GM12878 (cell line): ENCODE data around the gene FLRT1. TPM values are rescaled to one million over a fixed set of nuclear protein-coding genes. Genes with fewer than 3 reads are reported as not detected.

Experiments
- ETV6 ChIP-seq, 2 experiments: fragments of 450-650 bp in 1 of 2; IDR thresholded peaks in 1 of 2; conservative IDR thresholded peaks in 1 of 2; 2 replicates each; pipeline ENCODE4 v1.6.1; 2014; ENCODE audit warnings: antibody characterized with exemption in 1 of 2, borderline replicate concordance in 1 of 2, low read depth in 1 of 2, mild to moderate bottlenecking in 1 of 2, moderate library complexity in 1 of 2
- MTA3 ChIP-seq: IDR thresholded peaks from 2 replicates; pipeline ENCODE4 v1.6.1; 2012; ENCODE audit warnings: low read length, inconsistent platforms, borderline replicate concordance
- polyA plus RNA-seq, 11 experiments: library from polyadenylated mRNA; depleted of rRNA in 4 of 11; unstranded in 6 of 11; stranded (reverse) in 5 of 11; fragments of >200 nt; fragmentation: Nextera tagmentation in 4 of 11; fragmentation: Illumina TruSeq in 1 of 11; extraction: Ambion mirVana in 4 of 11; extraction: Trizol in 1 of 11; gene quantifications; 1 replicate in 1 of 11; 2 replicates in 10 of 11; pipeline versions ENCODE4 v1.2.1 to v1.2.3, GENCODE V29; 2011 to 2016; ENCODE audit warnings: inconsistent platforms in 2 of 11, missing spikeins in 2 of 11, low read depth in 1 of 11
- total RNA-seq, 4 experiments: library from RNA; depleted of rRNA in 3 of 4; stranded (reverse); fragments of >200 nt in 3 of 4; fragmentation: Illumina TruSeq in 1 of 4; extraction: Trizol in 1 of 4; gene quantifications; 2 replicates each; pipeline versions ENCODE4 v1.2.1 to v1.2.3, GENCODE V29; 2013 to 2021
- TF ChIP-seq, protein P1 (sequence below), 3 experiments: IDR thresholded peaks in 2 of 3; conservative IDR thresholded peaks in 1 of 3; 2 replicates each; pipeline ENCODE4 v1.5.1; 2011; ENCODE audit warnings: low read depth in 3 of 3, low read length in 3 of 3, mild to moderate bottlenecking in 3 of 3, control low read depth in 2 of 3, moderate library complexity in 2 of 3, inconsistent platforms in 1 of 3, mixed read lengths in 1 of 3; ENCODE audit not compliant: control insufficient read depth in 2 of 3, insufficient read depth in 1 of 3; ENCODE audit errors: extremely low read depth in 1 of 3
- TF ChIP-seq, protein P2 (sequence below): fragments of 450-650 bp; IDR thresholded peaks from 2 replicates; pipeline ENCODE4 v1.6.1; 2017; ENCODE audit warnings: low read depth, mild to moderate bottlenecking, moderate library complexity
- TF ChIP-seq, protein P3 (sequence below): fragments of 450-650 bp; IDR thresholded peaks from 2 replicates; pipeline ENCODE4 v1.6.1; 2017; ENCODE audit warnings: mild to moderate bottlenecking

Gene FLRT1
- total and polyA plus RNA-seq, 10 of the 15 experiments (the other 5 are each of a cell fraction or from before 2014, with no cell fraction given) = 0.10 to 0.12 TPM; not detected in 8

DNA sequence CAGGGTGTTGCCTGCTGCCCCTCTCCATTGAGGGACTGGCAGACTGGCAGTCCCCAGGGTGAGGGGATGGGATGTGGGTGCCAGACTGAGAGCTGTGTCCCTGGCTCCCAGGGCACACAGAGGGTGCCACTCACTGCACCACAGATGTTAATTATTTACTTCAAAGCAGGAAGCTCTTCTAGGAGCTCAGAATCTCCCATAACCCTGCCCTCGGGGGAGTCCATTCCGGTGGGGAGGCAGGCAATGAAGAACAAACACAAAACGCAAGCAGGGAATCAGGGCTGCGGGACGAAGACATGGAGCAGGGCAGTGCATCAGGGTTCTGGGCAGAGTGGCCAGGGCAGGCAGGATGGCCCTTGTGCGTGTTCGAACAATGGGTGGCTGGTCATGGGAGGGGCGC lies 24.4 kb upstream of the FLRT1 start (continued):
- TF ChIP-seq, protein P1, sequence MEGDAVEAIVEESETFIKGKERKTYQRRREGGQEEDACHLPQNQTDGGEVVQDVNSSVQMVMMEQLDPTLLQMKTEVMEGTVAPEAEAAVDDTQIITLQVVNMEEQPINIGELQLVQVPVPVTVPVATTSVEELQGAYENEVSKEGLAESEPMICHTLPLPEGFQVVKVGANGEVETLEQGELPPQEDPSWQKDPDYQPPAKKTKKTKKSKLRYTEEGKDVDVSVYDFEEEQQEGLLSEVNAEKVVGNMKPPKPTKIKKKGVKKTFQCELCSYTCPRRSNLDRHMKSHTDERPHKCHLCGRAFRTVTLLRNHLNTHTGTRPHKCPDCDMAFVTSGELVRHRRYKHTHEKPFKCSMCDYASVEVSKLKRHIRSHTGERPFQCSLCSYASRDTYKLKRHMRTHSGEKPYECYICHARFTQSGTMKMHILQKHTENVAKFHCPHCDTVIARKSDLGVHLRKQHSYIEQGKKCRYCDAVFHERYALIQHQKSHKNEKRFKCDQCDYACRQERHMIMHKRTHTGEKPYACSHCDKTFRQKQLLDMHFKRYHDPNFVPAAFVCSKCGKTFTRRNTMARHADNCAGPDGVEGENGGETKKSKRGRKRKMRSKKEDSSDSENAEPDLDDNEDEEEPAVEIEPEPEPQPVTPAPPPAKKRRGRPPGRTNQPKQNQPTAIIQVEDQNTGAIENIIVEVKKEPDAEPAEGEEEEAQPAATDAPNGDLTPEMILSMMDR (IDR thresholded peaks at IDR 0.05 in 2 of 3, conservative IDR thresholded peaks at IDR 0.05 in 1 of 3; ENCODE audit: control insufficient read depth in 2 of 3, extremely low read depth in 1 of 3, insufficient read depth in 1 of 3, low read depth in 3 of 3, low read length in 3 of 3) = no peak
- no peak for TF ChIP-seq MTA3
- TF ChIP-seq ETV6 (conservative IDR thresholded peaks at IDR 0.05 in 1 of 2, IDR thresholded peaks at IDR 0.05 in 1 of 2; ENCODE audit: borderline replicate concordance in 1 of 2, low read depth in 1 of 2) = no peak
- TF ChIP-seq, protein P2, sequence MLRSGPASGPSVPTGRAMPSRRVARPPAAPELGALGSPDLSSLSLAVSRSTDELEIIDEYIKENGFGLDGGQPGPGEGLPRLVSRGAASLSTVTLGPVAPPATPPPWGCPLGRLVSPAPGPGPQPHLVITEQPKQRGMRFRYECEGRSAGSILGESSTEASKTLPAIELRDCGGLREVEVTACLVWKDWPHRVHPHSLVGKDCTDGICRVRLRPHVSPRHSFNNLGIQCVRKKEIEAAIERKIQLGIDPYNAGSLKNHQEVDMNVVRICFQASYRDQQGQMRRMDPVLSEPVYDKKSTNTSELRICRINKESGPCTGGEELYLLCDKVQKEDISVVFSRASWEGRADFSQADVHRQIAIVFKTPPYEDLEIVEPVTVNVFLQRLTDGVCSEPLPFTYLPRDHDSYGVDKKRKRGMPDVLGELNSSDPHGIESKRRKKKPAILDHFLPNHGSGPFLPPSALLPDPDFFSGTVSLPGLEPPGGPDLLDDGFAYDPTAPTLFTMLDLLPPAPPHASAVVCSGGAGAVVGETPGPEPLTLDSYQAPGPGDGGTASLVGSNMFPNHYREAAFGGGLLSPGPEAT = no peak
- TF ChIP-seq, protein P3, sequence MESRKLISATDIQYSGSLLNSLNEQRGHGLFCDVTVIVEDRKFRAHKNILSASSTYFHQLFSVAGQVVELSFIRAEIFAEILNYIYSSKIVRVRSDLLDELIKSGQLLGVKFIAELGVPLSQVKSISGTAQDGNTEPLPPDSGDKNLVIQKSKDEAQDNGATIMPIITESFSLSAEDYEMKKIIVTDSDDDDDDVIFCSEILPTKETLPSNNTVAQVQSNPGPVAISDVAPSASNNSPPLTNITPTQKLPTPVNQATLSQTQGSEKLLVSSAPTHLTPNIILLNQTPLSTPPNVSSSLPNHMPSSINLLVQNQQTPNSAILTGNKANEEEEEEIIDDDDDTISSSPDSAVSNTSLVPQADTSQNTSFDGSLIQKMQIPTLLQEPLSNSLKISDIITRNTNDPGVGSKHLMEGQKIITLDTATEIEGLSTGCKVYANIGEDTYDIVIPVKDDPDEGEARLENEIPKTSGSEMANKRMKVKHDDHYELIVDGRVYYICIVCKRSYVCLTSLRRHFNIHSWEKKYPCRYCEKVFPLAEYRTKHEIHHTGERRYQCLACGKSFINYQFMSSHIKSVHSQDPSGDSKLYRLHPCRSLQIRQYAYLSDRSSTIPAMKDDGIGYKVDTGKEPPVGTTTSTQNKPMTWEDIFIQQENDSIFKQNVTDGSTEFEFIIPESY = no peak
